HG03097 (cell line): ENCODE data around the gene SPEM2.

ENCODE experiments used
- ATAC-seq: cut with Tn5 transposase; IDR thresholded peaks from one replicate; pipeline ENCODE4 v1.9.1; 2021; ENCODE audit not compliant: unreplicated experiment, low FRiP score

The SPEM2 gene

GRCh38 chr17:7440113-7440833, 14.9 kb downstream of the SPEM2 start:
- no peak for ATAC-seq

GRCh38 chr17:7440834-7441195, 15.4 kb downstream of the SPEM2 start:
- ATAC-seq = no peak

- no peak for ATAC-seq
Measured at GRCh38 chr17:7441266-7441665, 15.8 kb downstream of the SPEM2 start.

GRCh38 chr17:7442142-7442541, 16.7 kb downstream of the SPEM2 start:
- ATAC-seq = no peak

GRCh38 chr17:7443499-7444485, 18.4 kb downstream of the SPEM2 start:
- no peak for ATAC-seq

GRCh38 chr17:7444682-7445618, 19.5 kb downstream of the SPEM2 start, which contains the start of gene CHRNB1:
TSS of gene CHRNB1 (plus strand) at chr17:7445061. CDS start at chr17:7445128, 67 bp downstream.
- no peak for ATAC-seq

- ATAC-seq = no peak
Measured at GRCh38 chr17:7445619-7445968, 20.2 kb downstream of the SPEM2 start.

GRCh38 chr17:7448461-7448860, 23.0 kb downstream of the SPEM2 start:
- ATAC-seq = no peak

- no peak for ATAC-seq
Measured at GRCh38 chr17:7459961-7460545, 34.6 kb downstream of the SPEM2 start.

GRCh38 chr17:7460850-7461660, 35.6 kb downstream of the SPEM2 start:
- ATAC-seq = no peak

- ATAC-seq = no peak
Measured at GRCh38 chr17:7462474-7463371, 37.3 kb downstream of the SPEM2 start.

GRCh38 chr17:7463372-7463846, 38.0 kb downstream of the SPEM2 start:
- ATAC-seq = no peak

GRCh38 chr17:7464081-7464480, 38.7 kb downstream of the SPEM2 start:
- ATAC-seq = no peak

GRCh38 chr17:7465597-7466275, 40.3 kb downstream of the SPEM2 start:
- ATAC-seq = no peak

GRCh38 chr17:7466318-7466638, 40.9 kb downstream of the SPEM2 start:
- ATAC-seq = no peak

- no peak for ATAC-seq
Measured at GRCh38 chr17:7466639-7467341, 41.4 kb downstream of the SPEM2 start.

- ATAC-seq = no peak
Measured at GRCh38 chr17:7467498-7467897, 42.1 kb downstream of the SPEM2 start.
